GM19397 (cell line): ENCODE data around the gene SMDT1.
"Not testable (repeated sequence)": the region's sequence is repeated elsewhere in the genome, so short reads cannot be mapped to it uniquely, and the experiment has no call there.

Source experiments
- ATAC-seq: cut with Tn5 transposase; IDR thresholded peaks from one replicate; pipeline ENCODE4 v1.9.1; 2021; ENCODE audit warnings: mild to moderate bottlenecking, moderate library complexity; ENCODE audit not compliant: unreplicated experiment

SMDT1 gene

DNA sequence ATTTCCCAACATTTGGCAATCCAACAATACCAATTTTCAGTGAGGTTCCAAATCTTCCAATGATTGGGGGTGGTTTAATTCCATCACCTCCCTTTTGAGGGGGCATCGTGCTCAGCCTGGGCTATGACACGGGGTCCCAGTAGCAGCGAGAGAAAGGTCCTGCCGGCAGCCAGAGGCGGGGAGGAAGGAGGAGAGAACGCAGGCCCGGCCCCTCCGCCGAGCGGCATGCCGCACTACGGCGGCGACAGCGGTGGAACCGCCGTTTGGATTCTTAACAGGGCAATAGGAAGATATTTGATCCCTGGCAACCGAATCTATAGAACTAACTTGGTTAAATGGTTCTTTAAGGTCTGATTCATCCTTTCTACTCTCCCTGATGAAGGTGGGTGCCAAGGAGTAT, 29.3 kb downstream of the SMDT1 start:
- no peak for ATAC-seq

DNA sequence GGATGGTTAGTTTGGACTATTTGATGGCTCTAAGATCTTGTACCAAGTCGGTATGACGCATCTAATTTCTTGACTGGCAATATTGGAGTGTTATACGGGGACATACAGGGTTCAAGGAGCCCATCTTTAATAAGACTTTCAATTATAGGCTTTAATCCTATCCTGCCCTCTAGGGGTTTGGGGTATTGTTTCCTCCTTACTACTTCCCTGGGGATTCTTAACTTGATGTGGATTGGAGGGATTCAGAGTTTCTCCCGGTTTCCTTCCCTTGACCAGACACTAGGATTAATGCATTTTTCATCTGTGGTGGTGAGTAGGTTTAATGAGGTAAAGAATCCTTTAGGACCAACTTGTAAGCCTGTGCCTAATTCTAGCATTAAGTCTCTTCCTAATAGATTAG, 32.3 kb downstream of the SMDT1 start:
- no peak for ATAC-seq

DNA sequence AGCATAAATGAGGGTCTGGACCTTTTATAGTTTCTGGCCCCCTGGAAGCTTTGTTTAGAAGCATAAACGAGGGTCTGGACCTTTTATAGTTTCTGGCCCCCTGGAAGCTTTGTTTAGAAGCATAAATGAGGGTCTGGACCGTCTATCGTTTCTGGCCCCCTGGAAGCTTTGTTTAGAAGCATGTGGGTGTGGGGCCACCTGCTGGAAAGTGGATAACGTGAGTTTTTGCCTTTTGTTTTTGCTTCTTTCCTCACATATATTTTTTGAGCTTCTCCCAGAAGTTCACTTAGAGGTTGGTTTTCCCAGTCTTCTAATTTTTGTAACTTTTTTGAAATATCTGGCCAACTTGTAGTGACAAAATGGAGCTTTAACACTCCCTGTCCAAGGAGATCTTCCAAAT, 33.3 kb downstream of the SMDT1 start:
- not testable (repeated sequence) for ATAC-seq

DNA sequence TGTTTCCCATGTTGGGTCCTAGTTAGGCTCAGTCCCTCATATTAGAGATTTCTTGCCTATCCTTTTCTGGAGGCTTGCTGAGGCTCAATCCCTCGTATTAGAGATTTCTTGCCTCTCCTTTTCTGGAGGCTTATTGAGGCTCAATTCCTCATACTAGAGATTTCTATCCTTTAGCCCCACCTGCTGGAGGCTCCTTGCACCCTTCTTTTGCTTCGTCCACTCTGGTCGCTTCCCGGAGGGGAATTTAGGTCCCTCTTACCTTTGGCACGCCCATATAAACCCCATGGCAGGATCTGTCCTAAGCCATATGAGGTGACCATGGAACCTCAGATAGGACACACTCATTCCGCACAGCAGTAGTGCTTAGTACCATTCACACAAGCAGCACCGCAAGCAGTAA, 35.2 kb downstream of the SMDT1 start:
- no peak for ATAC-seq

DNA sequence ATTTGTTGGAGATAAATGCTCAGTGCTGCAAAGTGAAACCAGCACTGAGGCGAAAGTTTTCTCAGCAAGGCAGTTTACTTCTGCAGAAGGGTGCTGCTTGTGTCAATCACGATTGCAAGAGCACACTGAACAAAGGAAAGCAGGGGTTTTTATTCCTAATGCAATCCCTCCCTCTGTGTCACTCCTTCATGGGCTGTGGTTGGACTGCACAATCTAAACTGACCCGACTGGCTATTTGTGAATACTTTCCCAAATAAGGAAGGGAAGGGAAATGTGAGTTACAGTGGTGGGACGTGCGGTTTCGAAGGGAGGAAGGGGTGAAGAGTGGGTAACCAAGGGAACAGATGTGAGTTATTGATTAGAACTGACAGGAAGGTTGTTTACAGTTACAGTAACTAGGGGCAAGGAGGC, 35.9 kb downstream of the SMDT1 start:
- ATAC-seq: not testable (repeated sequence)

DNA sequence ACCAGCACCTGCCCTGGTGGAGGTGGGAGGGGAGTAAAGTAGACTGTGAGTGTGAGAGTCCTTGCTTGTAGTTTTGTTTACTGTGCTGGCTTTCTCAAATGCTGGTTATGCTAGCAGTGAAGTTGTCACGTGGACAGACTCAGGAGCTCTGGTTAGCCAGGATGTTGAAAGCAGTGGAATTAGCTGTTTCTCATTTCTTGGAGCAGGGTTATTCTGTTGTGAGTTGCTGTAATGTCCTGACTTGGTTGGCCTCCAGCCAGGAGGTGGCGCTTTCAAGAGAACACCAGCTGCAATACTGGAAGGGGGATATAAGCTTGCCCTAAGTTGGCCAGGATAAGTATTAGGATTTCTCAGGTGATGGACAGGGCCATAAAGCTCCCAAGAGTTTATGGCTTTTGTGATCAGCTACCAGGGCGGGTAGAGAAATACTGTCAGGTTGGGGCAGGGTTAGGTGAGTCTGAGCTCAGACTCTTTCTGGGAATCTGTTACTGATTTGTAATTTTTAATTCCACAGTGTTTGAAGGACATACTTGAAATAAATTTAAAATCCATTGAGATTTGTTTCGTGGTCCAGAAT, 37.4 kb downstream of the SMDT1 start:
- no peak for ATAC-seq

DNA sequence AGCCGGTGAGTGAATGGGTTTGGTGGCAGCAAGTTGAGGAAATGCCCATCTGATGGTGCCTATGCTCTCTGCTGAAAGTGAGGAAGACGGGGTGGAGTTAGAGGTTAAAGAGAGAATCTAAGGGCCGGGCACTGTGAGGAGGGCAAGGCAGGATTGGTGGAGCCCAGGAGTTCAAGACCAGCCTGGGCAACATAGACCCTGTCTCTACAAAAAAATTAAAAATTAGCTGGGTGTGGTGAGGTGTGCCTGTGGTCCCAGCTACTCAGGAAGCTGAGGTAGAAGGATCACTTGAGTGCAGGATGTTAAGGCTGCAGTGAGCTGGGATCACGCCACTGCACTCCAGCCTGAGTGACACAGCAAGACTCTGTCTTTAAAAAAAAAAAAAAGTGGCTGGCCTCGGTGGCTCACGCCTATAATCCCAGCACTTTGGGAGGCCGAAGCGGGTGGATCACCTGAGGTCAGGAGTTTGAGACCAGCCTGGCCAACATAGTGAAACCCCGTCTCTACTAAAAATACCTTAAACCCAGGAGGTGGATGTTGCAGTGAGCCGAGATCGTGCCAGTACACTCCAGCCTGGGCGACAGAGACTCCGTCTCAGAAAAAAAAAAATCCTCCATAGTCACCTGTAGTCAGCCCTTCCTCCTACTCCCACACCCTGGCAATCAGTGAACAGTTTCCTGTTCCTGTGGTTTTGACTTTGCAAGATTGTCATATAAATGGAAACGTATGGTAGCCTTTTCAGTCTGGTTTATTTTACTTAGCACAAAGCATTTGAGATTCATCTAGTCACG, 40.9 kb downstream of the SMDT1 start:
- ATAC-seq: not testable (repeated sequence)

DNA sequence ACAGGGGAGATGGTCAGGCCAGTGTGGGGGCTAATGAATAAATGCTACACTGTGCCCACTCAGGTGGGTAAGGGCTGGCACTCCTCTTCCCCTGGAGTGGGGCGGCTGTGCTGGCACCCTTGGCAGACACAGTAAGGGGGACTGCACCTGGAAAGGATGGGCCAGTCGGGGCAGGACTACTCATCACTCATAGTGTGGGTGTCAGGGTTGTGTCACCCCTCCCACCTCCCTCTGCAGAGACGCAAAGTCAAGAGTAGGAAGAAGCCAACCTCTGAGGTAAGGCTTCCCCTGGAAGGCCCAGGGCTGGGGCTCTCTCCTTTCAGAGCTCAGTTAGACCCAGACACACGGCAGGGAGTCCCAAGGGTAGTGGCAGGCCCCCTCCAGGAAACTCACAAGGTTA, 44.0 kb downstream of the SMDT1 start:
- ATAC-seq: not testable (repeated sequence)

DNA sequence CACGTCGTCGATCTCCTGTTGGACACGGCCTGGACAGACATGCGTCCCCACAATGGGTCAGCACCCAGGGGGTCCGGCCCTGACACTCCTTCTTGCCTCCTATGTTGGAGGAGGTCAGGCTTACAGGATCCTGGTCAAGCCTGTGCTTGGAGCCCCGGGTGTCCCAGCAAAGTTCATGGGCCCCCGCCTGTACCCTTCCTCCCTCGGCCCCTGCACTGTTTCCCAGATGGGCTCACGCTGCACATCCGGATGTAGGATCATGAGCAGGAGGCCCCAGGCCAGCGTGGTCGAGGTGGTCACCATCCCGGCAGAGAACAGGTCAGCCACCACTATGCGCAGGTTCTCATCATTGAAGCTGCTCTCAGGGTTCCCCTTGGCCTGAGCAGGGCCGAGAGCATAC, 48.1 kb downstream of the SMDT1 start:
- no peak for ATAC-seq

DNA sequence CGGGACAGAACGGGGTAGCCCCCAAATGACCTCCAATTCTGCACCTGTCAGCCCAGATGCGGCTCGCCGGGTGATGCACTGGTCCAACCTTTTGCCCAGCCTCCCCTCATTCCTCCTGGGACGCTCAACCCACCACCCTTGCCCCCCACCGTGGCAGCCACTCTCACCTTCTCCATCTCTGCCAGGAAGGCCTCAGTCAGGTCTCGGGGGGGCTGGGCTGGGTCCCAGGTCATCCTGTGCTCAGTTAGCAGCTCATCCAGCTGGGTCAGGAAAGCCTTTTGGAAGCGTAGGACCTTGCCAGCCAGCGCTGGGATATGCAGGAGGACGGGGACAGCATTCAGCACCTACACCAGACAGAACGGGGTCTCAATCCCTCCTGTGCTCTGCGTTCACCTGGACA, 48.5 kb downstream of the SMDT1 start:
- ATAC-seq: not testable (repeated sequence)

DNA sequence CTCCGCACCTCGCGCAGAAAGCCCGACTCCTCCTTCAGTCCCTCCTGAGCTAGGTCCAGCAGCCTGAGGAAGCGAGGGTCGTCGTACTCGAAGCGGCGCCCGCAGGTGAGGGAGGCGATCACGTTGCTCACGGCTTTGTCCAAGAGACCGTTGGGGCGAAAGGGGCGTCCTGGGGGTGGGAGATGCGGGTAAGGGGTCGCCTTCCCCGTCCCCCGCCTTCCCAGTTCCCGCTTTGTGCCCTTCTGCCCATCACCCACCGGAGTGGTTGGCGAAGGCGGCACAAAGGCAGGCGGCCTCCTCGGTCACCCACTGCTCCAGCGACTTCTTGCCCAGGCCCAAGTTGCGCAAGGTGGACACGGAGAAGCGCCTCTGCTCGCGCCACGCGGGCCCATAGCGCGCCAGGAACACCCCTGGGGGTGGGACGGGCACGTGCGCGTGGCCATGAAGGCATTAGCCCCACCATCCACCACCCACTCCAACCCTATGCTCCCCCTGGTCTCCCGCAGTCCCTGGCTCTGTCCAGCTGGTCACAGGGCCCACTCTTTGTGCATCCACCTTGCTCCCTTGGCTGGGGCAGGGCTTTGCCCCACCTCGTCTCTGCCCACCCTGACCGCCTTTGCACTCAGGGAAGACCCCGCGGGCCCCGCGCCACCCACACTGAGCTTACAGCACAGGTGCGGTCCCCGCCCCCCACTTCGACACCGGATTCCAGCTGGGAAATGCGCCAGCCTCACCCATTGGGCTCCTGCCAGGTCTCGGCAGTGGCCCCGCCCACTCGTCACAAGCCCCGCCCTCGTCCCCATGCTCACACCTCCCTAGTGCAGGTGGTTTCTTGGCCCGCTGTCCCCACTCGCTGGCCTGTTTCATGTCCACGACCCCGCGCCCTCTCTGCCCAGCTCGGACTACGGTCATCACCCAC, 49.5 kb downstream of the SMDT1 start:
- not testable (repeated sequence) for ATAC-seq

DNA sequence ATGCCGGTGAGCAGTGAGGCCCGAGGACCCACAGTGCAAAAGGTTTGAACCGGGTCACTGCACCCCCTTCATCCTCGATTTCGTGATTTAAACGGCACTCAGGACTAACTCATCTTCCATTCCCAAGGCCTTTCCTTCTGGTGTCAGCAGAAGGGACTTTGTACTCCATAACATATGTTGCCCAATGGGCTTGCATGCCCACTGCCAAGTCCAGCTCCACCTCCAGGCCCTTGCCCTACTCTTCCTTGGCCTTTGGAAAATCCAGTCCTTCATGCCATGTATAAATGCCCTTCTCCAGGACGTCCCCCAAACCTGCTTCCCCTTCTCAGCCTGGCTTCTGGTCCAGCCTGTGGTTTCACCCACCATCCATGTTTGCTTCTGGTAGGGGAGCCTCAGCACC, 50.7 kb downstream of the SMDT1 start:
- ATAC-seq: not testable (repeated sequence)

DNA sequence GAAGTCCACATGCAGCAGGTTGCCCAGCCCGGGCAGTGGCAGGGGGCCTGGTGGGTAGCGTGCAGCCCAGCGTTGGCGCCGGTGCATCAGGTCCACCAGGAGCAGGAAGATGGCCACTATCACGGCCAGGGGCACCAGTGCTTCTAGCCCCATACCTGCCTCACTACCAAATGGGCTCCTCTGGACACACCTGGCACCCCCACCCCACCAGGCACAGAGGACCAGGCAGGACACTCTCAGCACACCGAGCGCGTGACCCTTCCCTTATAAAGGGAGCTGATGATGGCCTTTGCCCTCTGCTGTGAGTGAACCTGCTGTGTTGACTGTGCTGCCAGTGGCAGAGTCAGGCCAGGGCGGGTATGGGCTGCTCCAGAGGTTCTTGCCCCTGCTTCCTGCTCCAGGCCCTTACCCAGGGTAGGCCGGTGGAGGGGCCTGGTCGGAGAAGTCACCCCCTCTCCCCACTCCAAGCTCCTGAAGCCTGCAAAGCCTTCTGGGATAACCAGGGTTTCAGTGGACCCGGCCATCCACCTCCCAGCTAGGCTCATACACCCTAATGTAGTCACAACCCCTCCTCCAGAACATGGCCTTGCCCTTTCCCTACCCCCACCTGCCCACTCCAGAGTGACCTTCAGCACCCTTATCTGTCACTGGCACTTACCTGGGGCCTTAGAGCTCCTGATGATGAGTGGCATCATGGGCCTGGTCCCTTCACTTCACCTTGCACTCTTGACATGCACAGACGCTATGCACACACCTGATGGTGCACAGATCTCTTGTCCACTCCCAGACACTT, 51.3 kb downstream of the SMDT1 start, which contains the start of gene CYP2D6:
CYP2D6 (minus strand) TSS at position 172 of the 793 bp plus-strand sequence; CDS start at position 153, 19 bp downstream.
- not testable (repeated sequence) for ATAC-seq

DNA sequence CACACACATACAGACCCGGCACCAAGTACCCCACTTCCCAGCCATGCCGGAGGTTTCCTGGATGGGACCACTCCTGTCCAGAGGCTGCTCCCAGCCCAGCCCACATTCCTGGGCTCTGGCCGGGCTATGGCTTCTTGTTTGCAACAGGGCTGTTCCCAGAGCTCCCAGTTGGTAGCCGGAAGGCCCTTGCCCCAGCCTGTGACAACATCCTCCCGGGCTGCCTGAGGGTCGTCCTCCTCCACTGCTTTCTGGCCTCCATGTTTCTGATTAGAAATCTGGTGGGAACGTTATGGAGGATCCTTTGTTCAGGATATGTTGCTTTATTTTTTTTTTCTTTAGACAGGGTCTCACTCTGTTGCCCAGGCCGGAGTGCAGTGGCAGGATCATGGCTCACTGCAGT, 52.1 kb downstream of the SMDT1 start:
- ATAC-seq: no peak

DNA sequence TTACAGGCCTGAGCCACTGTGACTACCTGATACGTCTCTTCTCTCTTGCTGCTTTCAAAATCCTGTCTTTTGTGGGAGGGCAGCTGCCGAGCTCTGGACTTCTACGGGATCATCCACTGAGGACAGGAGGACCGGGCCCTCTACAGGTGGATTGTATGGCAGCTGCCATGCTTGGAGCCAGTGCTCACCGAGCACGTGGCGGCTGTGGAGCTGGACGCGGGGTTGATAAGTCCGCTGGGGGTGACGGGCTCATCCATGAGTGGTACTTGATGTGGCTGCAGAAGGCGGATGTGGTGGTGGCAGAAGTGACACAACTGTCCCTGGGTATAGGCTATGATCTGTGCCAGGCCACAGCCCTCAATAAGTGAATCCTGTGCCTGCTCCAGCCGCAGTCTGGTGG, 53.0 kb downstream of the SMDT1 start:
- no peak for ATAC-seq
